HEK293 (cell line): ENCODE measurements around the gene FIBCD1.

Source experiments
- CTCF ChIA-PET: fragments of 350-600 bp; formaldehyde crosslinking; extraction: SDS; loops from one replicate; lab custom pipeline; 2021; ENCODE audit warnings: antibody characterized with exemption; lab: Yijun Ruan, JAX
- POLR2A ChIA-PET: fragments of 300-600 bp; formaldehyde crosslinking; extraction: SDS; loops from one replicate; lab custom pipeline; 2020; ENCODE audit warnings: antibody characterized with exemption, inconsistent platforms; lab: Yijun Ruan, JAX
- H3K27ac ChIP-seq: fragments of 200-500 bp; sonication (Bioruptor generic); 2 replicates; pipeline ENCODE4 v1.5.1; 2014; ENCODE audit warnings: low read depth, low read length, control low read depth, inconsistent platforms; ENCODE audit errors: extremely low read depth
- H3K36me3 ChIP-seq, 2 experiments: fragments of 200-500 bp in 1 of 2; sonication (Bioruptor generic) in 1 of 2; 1 replicate in 1 of 2; 2 replicates in 1 of 2; pipeline ENCODE4 v1.5.1; 2014 to 2017; ENCODE audit warnings: inconsistent platforms in 2 of 2, low read length in 2 of 2; ENCODE audit not compliant: control insufficient read depth in 2 of 2, insufficient read depth in 1 of 2
- H3K4me1 ChIP-seq: fragments of 200-500 bp; sonication (Bioruptor generic); 2 replicates; pipeline ENCODE4 v1.5.1; 2014; ENCODE audit warnings: mild to moderate bottlenecking, low read length, inconsistent platforms; ENCODE audit not compliant: control insufficient read depth, insufficient read depth
- H3K4me3 ChIP-seq: 2 replicates; pipeline ENCODE4 v1.5.1; 2011; ENCODE audit warnings: low read depth, mild to moderate bottlenecking, control low read depth, low read length, moderate library complexity
- H3K9me3 ChIP-seq: fragments of 200-500 bp; sonication (Bioruptor generic); 2 replicates; pipeline ENCODE4 v1.5.1; 2014; ENCODE audit warnings: low read depth, low read length, inconsistent platforms; ENCODE audit not compliant: control insufficient read depth, insufficient read depth
- BCL6B ChIP-seq: fragments of 450-650 bp; formaldehyde crosslinking; IDR thresholded peaks from 2 replicates; pipeline ENCODE4 v1.5.1; 2017; ENCODE audit warnings: missing biosample characterization, missing genetic modification characterization
- EGR2 ChIP-seq: fragments of 450-650 bp; formaldehyde crosslinking; IDR thresholded peaks from 2 replicates; pipeline ENCODE4 v1.5.1; 2016; ENCODE audit warnings: low read depth, missing biosample characterization, missing genetic modification characterization
- INSM2 ChIP-seq: fragments of 450-650 bp; formaldehyde crosslinking; IDR thresholded peaks from 2 replicates; pipeline ENCODE4 v1.5.1; 2016; ENCODE audit warnings: missing biosample characterization, missing genetic modification characterization
- PATZ1 ChIP-seq: fragments of 450-650 bp; formaldehyde crosslinking; IDR thresholded peaks from 2 replicates; pipeline ENCODE4 v1.5.1; 2016; ENCODE audit warnings: missing biosample characterization, missing genetic modification characterization
- PRDM6 ChIP-seq: fragments of 450-650 bp; formaldehyde crosslinking; IDR thresholded peaks from 2 replicates; pipeline ENCODE4 v1.5.1; 2017; ENCODE audit warnings: missing biosample characterization, missing genetic modification characterization
- TSHZ1 ChIP-seq: fragments of 450-650 bp; formaldehyde crosslinking; IDR thresholded peaks from 2 replicates; pipeline ENCODE4 v1.5.1; 2016; ENCODE audit warnings: missing biosample characterization, missing genetic modification characterization, borderline replicate concordance
- ZBTB48 ChIP-seq: fragments of 450-650 bp; formaldehyde crosslinking; IDR thresholded peaks from 2 replicates; pipeline ENCODE4 v1.5.1; 2016; ENCODE audit warnings: missing biosample characterization, missing genetic modification characterization
- ZFHX2 ChIP-seq: fragments of 450-650 bp; formaldehyde crosslinking; conservative IDR thresholded peaks from 2 replicates; pipeline ENCODE4 v1.5.1; 2016; ENCODE audit warnings: missing biosample characterization, missing genetic modification characterization
- ZIC2 ChIP-seq: fragments of 450-650 bp; formaldehyde crosslinking; IDR thresholded peaks from 2 replicates; pipeline ENCODE4 v1.5.1; 2016; ENCODE audit warnings: missing biosample characterization, missing genetic modification characterization
- ZNF148 ChIP-seq: fragments of 450-650 bp; formaldehyde crosslinking; IDR thresholded peaks from 2 replicates; pipeline ENCODE4 v1.5.0; 2017; ENCODE audit warnings: missing biosample characterization, missing genetic modification characterization, borderline replicate concordance
- ZNF169 ChIP-seq: fragments of 450-650 bp; formaldehyde crosslinking; IDR thresholded peaks from 2 replicates; pipeline ENCODE4 v1.5.1; 2016; ENCODE audit warnings: missing biosample characterization, missing genetic modification characterization
- ZNF175 ChIP-seq: fragments of 450-650 bp; formaldehyde crosslinking; IDR thresholded peaks from 2 replicates; pipeline ENCODE4 v1.5.1; 2016; ENCODE audit warnings: missing biosample characterization, missing genetic modification characterization
- ZNF23 ChIP-seq: fragments of 450-650 bp; formaldehyde crosslinking; IDR thresholded peaks from 2 replicates; pipeline ENCODE4 v1.5.1; 2016; ENCODE audit warnings: missing biosample characterization, missing genetic modification characterization, borderline replicate concordance
- ZNF510 ChIP-seq: fragments of 450-650 bp; formaldehyde crosslinking; IDR thresholded peaks from 2 replicates; pipeline ENCODE4 v1.5.1; 2018; ENCODE audit warnings: mild to moderate bottlenecking, missing genetic modification characterization, missing biosample characterization; ENCODE audit not compliant: insufficient replicate concordance
- ZNF514 ChIP-seq: fragments of 450-650 bp; formaldehyde crosslinking; IDR thresholded peaks from 2 replicates; pipeline ENCODE4 v1.5.1; 2016; ENCODE audit warnings: missing biosample characterization, missing genetic modification characterization
- ZNF544 ChIP-seq: fragments of 450-650 bp; formaldehyde crosslinking; IDR thresholded peaks from 2 replicates; pipeline ENCODE4 v1.5.0; 2017; ENCODE audit warnings: missing biosample characterization, missing genetic modification characterization
- ZNF639 ChIP-seq: fragments of 450-650 bp; formaldehyde crosslinking; IDR thresholded peaks from 2 replicates; pipeline ENCODE4 v1.5.1; 2016; ENCODE audit warnings: missing biosample characterization, missing genetic modification characterization
- ZNF830 ChIP-seq: fragments of 450-650 bp; IDR thresholded peaks from 2 replicates; pipeline ENCODE4 v1.5.0; 2018; ENCODE audit warnings: missing biosample characterization, missing genetic modification characterization, low read depth, mild to moderate bottlenecking, moderate library complexity

FIBCD1 gene

GRCh38 chr9:130919559-130920145, 19.4 kb downstream of the FIBCD1 start:
- CTCF ChIA-PET = no interaction called here
- TF ChIP-seq PATZ1 (tag by site-specific recombination) (no peak), ZNF639 (tag by site-specific recombination) (no peak), EGR2 (tag by site-specific recombination) (peak; percentile 47; the same call in 1 of the 2 replicates), ZNF148 (tag by site-specific recombination) (no peak), ZFHX2 (tag by site-specific recombination) (peak; percentile 54), PRDM6 (tag by site-specific recombination) (no peak), ZNF175 (tag by site-specific recombination) (no peak), ZNF830 (tag by site-specific recombination) (no peak)
- POLR2A ChIA-PET = no interaction called here

GRCh38 chr9:130918826-130919558, 20.1 kb downstream of the FIBCD1 start:
- CTCF ChIA-PET = interaction anchor here (1.3 to 1.5 kb wide), 3 partner anchors 9 to 127 kb away, joined by 3 to 7 read pairs (median 5); no protein-coding TSS in a partner anchor
- H3K4me1 ChIP-seq = no peaks in the 10 kb centered on the region
- H3K4me3 ChIP-seq = no peak overlapping the region
- POLR2A ChIA-PET = interaction anchor here (1.9 kb wide), 1 partner anchor 9 kb away, joined by 5 read pairs; no protein-coding TSS in a partner anchor
- H3K9me3 ChIP-seq = no peaks in the 10 kb centered on the region
- H3K27ac ChIP-seq = no peak overlapping the region
- no peaks in the 10 kb centered on the region for H3K36me3 ChIP-seq
- TF ChIP-seq ZNF510 (tag by site-specific recombination) (no peak), BCL6B (tag by site-specific recombination) (no peak), ZNF544 (tag by site-specific recombination) (no peak), ZNF23 (tag by site-specific recombination) (no peak), ZNF514 (tag by site-specific recombination) (no peak), ZIC2 (no peak), TSHZ1 (tag by site-specific recombination) (no peak), INSM2 (tag by site-specific recombination) (no peak), ZBTB48 (no peak), ZNF169 (tag by site-specific recombination) (no peak)

More at GRCh38 chr9:130919559-130920145, 19.4 kb downstream of the FIBCD1 start:
- Histone ChIP-seq H3K9me3 (no peaks in the 10 kb centered on the region), H3K36me3 (no peaks in the 10 kb centered on the region), H3K27ac (no peak overlapping the region), H3K4me1 (no peaks in the 10 kb centered on the region), H3K4me3 (no peak overlapping the region)
